Activated CD4-positive, alpha-beta T cell treated with anti-CD3 and anti-CD28 coated beads, Interleukin-2, amount 50 U/mL, for 48 hours (primary cell): ENCODE results near the gene ARPC2.
"Not testable (repeated sequence)": the region's sequence is repeated elsewhere in the genome, so short reads cannot be mapped to it uniquely, and the experiment has no call there.

Experiments used
- DNase-seq, 2 experiments: peaks; one replicate each; pipeline ENCODE4 v3.0.0-alpha.2; 2020

Gene ARPC2

GRCh38 chr2:218271865-218272530 lies 55.0 kb downstream of the ARPC2 start:
- no peak for DNase-seq

DNA sequence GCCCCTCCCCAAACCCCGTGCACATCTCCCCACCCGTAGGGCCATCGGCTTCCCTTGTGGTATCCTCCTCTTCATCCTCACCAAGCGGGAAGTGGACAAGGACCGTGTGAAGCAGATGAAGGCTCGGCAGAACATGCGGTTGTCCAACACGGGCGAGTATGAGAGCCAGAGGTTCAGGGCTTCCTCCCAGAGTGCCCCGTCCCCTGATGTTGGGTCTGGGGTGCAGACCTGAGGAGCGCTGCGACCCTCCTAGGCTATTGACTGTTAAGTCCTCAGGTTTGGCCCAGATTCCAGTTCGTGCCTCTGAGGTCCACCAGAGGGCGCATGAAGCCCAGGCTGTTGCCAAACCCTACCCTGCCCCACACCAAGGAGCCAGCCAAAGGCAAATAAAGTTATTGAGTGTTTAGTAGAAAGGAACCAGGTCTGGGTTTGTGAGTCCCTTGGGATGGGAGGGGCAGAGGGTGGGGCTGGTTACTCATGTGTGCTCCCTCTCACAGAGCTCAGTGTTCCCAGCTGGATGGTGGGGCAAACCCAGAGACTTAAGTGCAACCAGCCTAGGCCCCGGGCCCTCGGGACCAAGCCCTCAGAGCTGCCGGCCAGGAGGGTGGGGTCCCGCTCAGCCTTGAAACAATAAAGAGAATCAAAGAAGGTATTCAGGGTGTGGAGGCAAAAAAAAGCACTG lies 55.7 kb downstream of the ARPC2 start:
- DNase-seq: peak; percentile 78 to 85

- DNase-seq: not testable (repeated sequence)
Observed at GRCh38 chr2:218273214-218273907, 56.4 kb downstream of the ARPC2 start.

GRCh38 chr2:218273908-218274249 lies 56.9 kb downstream of the ARPC2 start:
- DNase-seq: no peak

GRCh38 chr2:218274586-218274985 lies 57.6 kb downstream of the ARPC2 start:
- DNase-seq: no peak

DNA sequence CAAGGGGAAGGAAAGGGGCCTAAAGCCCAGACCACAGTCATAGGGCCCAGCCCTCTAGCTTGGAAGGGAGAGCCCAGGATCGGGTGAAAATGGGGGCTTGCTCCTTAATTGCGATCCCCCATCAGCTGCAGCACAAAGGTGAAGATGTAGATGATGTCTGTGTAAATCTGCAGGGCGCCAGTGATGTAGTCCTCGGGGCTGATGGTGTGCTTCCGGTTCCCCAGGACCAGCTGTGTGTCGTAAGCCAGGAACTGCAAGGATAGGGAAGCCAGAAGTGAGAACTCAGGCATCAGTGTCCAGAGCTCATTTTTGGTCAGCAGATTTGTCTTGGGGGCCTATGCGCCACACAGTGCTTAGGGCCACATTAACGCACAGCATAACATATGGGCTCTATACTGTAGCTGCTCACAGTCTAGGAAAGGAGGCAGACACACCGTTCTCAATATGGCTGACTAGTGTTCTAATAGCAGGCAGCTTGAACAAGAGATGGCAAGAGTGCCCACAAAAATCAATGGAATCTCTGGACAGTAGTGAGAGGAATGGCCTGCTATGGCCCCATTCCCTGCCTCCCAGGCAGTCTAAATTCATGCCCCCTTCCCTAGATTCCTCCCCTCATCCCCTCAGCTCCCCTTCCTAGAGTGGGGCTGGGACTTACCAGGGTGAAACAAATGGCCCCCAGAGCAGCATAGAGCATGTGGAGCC lies 58.5 kb downstream of the ARPC2 start:
- no peak for DNase-seq

GRCh38 chr2:218276986-218277755 lies 60.2 kb downstream of the ARPC2 start:
- no peak for DNase-seq

DNA sequence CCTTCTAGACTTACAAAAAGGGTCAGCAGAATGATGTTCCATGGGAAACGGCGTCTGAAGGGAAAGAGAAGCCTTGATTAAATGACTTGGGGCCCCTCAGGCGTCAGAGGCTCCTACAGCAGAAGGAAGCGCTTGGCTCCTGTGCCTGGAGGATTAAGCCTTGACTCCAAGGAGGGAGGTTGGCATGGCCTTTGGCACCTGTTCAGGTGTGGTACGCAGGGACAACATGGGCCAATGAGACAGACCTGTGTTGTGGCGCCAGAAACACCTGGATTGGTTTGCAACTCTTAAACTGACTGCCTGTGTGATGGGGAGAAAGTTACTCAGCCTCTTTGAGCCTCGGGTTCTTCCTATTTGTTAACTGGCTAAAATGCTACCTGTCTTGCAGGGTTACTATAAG lies 60.9 kb downstream of the ARPC2 start:
- no peak for DNase-seq

GRCh38 chr2:218278531-218279360 lies 61.8 kb downstream of the ARPC2 start:
- no peak for DNase-seq

GRCh38 chr2:218280260-218280870 lies 63.4 kb downstream of the ARPC2 start:
- no peak for DNase-seq

DNA sequence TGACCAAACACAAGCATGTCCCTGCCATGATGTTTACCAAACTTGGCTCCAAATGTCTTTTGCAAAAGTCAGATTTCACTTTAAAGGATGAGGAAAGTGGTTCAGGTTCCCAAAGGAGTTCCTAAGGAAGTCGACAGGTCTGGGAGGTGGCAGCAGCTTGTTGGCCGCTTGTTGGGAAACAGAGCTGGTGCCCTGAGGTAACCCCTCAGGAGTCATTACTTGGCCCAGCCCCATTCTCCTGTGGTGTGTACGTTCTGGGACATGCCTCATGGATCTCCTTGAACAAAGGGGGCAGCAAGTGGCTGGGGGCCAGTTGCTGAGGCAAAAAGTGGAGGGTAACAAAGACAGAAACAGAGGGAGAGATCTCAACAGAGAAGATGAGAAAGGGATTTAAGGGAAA lies 64.5 kb downstream of the ARPC2 start:
- no peak for DNase-seq

- DNase-seq: no peak
Observed at GRCh38 chr2:218282173-218282991, 65.4 kb downstream of the ARPC2 start.

GRCh38 chr2:218284106-218284811 lies 67.3 kb downstream of the ARPC2 start:
- DNase-seq: peak; percentile 69 to 80

- DNase-seq: no peak
Observed at GRCh38 chr2:218285604-218286003, 68.6 kb downstream of the ARPC2 start.

DNA sequence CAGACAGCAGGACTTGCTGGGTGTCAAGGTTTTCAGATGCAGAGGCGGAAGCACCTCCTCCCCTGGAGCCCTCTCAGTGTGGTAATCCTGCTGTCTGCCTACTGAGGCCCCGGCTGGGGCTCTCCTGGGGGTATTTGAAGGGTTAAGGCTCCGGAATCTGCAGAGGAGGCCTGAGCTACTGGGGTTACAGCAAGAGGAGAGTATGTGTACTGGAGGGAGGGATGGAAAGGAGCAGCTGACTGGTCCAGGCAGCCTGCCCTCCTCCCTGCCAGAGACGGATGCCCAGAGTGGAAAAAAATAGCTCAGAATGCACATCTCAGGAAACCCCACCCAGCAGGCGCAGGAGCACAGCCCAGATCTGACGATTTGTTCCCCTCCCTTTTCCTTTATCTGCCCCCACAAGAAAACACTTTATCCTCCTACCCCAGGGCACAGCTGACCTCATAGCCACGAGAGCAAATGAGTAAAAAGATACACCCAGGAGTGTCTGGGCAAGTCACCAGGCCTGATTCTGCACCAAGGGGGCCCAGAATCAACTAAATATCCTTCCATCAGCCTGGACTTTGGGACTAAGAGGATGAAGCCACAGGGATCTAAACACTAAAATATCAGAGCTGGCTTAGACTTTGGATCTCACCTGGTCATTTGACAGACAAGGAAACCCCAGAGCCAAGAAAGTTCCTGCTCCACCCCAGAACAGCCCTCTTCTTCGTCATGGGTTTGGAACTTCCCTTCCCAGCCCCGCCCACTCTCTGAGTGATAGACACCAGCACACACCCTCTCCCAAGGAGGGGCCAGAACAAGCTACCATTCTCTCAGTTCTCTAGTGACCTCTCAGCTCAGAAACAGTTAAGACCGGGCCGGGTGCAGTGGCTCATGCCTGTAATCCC lies 69.8 kb downstream of the ARPC2 start:
- peak; percentile 79 to 88 for DNase-seq

- DNase-seq: no peak
Observed at GRCh38 chr2:218289639-218290315, 72.8 kb downstream of the ARPC2 start.

- DNase-seq: peak; percentile 47 to 61
Observed at GRCh38 chr2:218290316-218291261, 73.6 kb downstream of the ARPC2 start.
